HG03520 (cell line): ENCODE results near the gene TSGA10IP.

Source experiments
- ATAC-seq: cut with Tn5 transposase; IDR thresholded peaks from one replicate; pipeline ENCODE4 v1.9.1; 2021; ENCODE audit warnings: mild to moderate bottlenecking, moderate library complexity; ENCODE audit not compliant: unreplicated experiment

The TSGA10IP gene

GRCh38 chr11:65945430-65945911 is at the start of gene TSGA10IP:
TSS of gene TSGA10IP (plus strand) at chr11:65945480. CDS start at chr11:65945676, 196 bp downstream.
- no peak for ATAC-seq

- no peak for ATAC-seq
These were observed 49.7 kb upstream of the TSGA10IP start for GRCh38 chr11:65895482-65895981.

GRCh38 chr11:65896034-65896999 is 49.0 kb upstream of the TSGA10IP start:
- no peak for ATAC-seq

- ATAC-seq: no peak
These were observed 48.2 kb upstream of the TSGA10IP start for GRCh38 chr11:65897020-65897471.

DNA sequence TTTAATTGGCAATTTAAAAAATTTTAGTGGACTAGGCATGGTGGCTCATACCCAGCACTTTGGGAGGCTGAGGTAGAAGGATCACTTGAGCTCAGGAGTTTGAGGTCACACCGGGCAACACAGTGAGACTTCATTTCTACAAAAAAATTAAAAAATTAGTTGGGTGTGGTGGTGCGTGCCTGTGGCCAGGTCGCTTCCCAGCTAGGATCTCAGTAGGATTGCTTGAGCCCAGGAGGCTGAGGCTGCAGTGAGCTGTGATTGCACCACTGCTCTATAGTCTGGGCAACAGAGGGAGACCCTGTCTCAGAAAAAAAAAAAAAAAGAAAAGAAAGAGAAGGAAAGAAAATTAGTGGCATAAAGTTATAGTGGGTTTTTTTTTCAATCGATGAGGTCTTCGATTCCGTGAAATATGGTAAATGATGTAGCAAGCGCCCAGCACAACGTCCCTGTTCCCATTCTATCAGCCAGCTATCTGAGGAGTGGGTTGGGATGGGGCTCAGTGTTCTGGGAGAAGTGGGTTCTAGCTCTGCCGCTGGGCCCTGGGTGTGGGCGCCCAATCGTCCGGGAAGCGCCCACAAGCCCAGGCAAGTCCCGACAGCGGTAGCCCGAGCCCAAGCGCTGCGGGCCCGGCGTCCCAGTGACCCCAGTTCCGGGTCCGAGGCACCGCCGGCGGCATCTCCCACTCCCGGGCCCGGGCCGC is 46.5 kb upstream of the TSGA10IP start:
- no peak for ATAC-seq

DNA sequence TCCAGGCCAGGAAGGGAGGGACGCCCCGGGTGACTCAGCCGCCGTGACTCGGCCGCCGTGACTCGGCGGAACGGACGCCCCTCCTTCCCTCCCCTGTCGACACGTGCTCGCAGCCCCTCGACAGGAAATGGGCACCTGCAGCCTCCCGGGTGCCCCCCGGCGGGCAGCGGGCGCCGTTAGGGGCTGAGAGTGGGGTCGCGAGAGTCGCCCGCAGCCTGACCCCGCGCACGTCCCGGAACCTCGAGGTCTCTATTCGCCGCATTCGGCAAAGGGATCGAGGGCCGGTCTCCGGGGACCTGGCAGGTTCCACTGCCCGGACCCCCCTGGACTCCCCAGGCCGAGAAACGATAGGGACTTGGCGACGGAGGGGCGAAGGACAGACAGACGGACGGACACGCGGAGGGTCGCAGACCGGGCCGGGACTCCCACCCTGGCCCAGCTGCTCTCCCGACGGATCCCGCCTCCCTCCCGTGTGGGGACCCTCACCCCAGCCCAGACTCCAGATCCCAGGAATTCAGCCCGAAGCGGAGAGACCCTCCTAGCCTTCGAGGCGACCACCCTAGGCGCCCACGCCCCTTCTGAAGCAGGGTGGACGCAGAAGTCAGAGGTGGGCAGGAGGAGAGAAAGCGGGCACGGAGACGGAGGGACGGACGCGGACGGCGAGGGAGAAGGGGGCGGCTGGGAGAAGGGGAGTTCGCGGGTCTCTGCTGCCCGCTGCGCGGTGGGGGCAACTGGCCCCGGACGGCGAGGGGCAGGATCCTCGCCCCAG is 45.7 kb upstream of the TSGA10IP start:
- ATAC-seq: no peak

DNA sequence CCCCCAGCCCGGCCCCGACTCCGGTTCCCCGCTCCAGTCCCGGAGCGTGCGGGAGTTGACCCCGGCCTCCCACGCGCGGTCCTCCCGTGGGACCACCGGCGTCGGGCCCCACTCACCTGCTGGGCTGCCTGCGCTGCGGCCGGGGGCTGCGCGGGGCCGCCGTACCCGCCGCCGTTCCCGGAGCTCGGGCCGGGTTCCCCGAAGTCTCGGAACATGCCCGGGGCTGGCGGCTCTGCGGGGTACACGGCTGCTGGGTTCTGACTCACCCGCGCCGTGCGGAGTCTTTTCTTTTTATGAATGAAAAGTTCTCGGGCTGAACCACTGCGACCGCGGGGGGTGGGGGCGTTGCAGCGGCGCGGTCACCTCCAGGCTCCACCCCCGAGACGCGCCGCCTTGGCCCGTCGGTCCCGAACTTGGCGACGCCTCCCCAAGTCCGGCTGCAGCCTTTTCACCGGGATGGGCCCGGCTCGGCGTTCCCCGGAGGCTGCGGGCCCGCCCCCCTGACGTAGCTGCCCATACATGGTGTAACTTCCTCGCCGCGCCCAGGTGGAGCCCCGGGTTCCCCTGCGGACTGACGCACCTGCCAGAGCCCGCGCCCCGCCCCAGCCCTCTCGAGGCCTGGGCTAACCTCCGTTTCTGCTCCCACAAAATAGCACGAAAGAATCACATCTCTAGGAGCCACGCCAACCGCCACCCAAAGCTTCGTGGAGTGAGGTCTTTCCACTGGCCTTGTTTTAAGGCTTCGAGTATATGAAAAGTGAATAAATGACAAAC is 45.0 kb upstream of the TSGA10IP start, which contains the start of gene FOSL1:
Gene FOSL1, minus strand, starts transcription at position 264 of the 774 bp plus-strand sequence. Its CDS starts 49 bp downstream, at position 215.
- ATAC-seq: peak; percentile 60

DNA sequence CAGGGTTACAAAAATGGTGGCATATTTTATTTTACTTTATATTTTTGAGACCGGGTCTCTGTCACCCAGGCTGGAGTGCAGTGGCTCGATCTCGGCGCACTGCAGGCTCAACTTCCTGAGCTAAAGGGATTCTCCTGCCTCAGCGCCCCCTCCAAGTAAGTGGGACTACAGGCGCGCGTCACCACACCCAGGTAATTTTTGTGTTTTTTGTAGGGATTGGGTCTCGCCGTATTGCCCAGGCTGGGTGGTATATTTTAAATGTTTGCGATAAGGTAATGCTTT is 44.4 kb upstream of the TSGA10IP start:
- ATAC-seq: no peak

DNA sequence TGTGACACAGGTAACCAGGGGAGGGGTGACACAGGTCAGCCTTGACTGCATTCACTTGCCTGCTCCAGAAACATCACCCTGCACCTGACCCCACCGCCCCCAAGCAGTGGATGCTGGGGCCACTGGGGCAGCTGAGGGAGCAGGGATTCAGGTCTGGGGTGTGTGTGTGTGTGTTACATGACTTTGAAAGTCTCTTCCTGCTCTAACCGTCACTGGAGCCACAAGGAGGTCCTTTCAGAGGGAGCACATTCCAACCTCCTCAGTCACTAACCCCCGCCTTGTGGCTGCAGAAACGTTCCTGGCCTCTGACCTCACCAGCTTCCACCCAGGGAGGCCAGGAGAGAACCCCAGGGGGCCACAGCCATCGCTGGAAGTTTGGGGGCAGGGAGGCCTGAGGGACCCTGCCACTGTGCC is 42.2 kb upstream of the TSGA10IP start:
- no peak for ATAC-seq

GRCh38 chr11:65903715-65904114 is 41.6 kb upstream of the TSGA10IP start:
- no peak for ATAC-seq

DNA sequence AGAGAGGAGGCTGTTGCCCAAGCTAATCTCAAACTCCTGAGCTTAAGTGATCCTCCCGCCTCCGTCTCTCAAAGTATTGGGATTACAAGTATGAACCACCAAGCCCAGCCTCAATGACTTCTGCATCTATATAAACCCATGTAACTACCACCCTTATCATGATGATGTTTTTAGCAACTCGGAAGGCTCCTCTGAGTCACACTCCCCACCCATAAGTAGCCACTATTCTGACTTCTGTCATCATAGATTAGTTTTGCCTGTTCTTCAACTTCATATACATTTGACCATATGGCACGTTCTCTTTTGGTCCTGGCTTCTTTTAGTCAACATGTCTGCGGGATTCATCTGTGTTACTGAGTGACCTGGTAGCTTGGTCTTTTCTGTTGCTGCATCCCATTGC is 38.7 kb upstream of the TSGA10IP start:
- ATAC-seq: no peak

- no peak for ATAC-seq
These were observed 37.4 kb upstream of the TSGA10IP start for GRCh38 chr11:65907878-65908277.

DNA sequence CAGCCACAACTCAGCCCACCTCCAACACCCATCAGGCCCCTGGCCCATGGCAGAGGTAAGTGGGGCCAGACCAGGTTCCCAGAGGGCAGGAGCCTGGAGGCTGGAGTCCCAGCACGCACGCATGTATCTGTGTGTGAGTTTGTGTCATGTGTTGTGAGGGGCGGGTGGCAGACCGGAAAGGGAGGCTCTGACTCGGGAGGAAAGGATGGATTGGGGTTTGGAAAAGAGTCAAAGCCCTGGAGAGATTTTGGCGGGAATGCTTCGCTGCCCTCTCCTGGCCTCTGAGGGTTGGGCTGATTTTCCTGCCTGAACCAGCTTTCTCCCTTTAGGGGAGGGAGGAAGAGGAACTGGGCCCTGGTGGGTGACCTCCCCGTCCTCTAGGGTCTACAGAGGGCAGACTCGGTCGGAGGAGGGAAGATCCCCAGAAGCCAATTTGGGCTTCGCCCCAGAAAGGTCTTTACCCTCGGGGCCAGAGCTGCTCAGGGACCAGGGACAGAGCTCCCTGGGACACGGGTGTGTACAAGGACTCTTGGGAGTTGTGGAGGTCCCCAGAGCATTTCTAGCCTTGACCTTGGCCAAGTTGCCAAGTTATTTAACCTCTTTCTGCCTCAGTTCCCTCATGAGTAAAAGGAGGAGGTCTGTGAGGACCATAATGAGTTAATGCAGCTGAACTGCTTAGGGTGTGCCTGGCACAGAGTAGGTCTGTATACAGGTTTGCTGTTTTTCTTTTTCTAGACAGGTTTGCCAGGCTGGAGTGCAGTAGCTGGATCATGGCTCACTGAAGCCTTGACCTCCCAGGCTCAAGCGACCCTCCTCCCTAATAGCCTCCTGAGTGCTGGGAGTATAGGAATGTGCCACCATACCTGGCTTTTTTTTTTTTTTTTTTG is 33.4 kb upstream of the TSGA10IP start:
- no peak for ATAC-seq

DNA sequence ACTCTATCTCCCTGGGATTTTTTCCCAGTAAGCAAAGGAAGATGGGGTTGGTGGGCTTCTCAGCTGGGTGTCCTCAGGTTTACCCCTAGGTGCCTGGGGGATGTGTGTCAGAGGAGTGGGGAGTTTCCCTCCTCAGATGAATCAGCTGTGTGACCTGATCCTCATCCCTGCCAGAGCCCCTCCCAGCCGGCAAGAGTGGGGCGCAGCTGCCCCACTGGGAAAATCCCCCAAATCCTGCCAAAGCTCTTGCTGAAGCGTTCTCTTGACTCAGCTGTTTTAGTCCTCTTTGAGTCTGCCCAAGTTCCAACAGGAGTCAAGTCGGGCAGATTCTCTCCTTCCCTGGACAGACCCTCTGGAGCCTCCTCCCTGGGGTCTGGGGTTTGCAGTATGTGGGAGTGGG is 32.4 kb upstream of the TSGA10IP start:
- ATAC-seq: no peak

- ATAC-seq: no peak
These were observed 30.0 kb upstream of the TSGA10IP start for GRCh38 chr11:65915101-65915820.

DNA sequence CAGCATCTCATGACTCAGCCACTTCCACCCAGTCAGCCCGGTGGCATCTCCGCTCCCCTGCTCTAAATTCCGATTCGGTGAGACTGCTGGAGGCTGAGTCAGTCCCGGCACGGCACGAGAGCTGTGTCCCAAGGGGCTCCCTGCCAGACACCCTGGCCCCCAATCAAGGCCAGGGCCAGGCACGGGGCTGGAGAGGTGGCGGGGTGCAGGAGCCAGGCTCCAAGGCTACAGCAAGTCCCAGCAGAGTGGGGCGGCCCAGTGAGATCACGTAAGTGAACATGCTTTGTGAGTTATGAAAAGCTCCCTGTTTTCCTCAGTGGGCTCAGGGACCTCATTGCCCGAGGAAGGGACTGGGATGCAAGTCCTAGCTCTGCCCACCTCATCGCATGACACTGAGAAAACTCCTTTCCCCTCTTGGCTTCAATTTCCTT is 29.4 kb upstream of the TSGA10IP start:
- ATAC-seq: no peak

DNA sequence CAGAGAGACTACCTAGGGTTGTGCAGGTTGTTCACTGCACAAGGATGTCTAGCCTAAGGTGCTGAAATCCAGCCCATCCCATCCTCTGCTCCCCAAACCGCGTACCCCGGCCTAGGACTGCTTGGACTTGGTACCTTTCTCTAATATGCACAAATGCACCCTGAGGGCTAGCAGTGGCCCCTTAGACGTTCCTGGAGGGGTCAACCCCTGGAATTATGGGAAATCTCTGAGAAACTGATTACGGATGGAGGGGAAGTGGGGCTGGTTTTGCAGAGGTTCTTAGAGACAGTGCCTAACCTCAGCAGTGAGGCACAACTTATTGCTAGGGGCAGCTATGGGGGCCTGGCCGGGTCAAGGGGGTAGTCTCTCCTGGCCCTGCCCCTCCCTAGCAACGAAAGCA is 28.9 kb upstream of the TSGA10IP start:
- ATAC-seq: no peak

DNA sequence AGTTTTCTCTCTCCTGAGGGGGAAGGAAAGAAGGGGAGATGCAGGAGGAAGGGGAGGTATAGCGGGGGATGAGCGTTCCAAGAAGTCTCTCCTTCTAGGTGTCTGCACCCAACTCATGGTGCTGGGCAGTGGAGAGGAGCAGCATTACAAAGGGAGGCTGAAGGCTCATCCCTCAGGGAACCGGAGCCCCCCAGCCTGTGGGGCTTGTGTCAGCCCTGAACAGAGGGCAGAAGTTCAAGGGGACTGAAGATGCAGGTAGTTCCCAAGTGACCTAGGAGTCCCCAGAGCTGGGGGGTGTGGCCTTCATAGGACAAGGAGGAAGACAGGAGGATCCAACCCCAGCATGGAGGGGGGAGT is 28.2 kb upstream of the TSGA10IP start:
- ATAC-seq: no peak
